Neural cell (in vitro differentiated cells): ENCODE results near the gene TNPO2.

Experiments used
- MXI1 ChIP-seq: fragments of 450-650 bp; conservative IDR thresholded peaks from 2 replicates; pipeline ENCODE4 v1.6.1; 2014; ENCODE audit warnings: antibody characterized with exemption, mild to moderate bottlenecking; ENCODE audit not compliant: poor library complexity, severe bottlenecking
- TAF1 ChIP-seq: IDR thresholded peaks from 2 replicates; pipeline ENCODE4 v1.6.1; 2012; ENCODE audit warnings: low read depth
- TF ChIP-seq, protein P1 (sequence below): fragments of 450-650 bp; IDR thresholded peaks from 2 replicates; pipeline ENCODE4 v1.5.1; 2014; ENCODE audit warnings: antibody characterized with exemption, mild to moderate bottlenecking, moderate library complexity; ENCODE audit not compliant: poor library complexity, severe bottlenecking
- TF ChIP-seq, protein P2 (sequence below): IDR thresholded peaks from 2 replicates; pipeline ENCODE4 v1.6.1; 2012; ENCODE audit warnings: borderline replicate concordance

DNA sequence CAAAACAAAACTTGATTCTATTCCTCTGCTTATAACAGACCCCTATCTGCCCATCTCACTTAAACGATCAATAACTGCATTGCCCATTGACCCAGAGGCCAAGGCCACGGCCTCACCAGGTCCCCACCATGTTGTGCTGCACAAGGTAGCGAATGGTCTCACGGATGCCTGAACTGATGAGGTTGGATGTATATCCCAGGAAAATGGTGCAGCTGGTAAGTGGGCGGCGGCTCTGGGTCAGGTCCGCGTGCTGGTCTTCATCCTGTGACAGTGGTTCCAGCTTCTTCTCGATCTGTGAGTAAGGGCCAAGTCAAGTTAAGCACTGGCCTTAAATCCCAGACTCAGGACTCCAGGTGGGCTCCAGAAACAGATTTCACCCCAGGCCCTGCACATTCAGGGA, 43.7 kb downstream of the TNPO2 start:
- no peak for TF ChIP-seq TAF1
- TF ChIP-seq MXI1, result no peak
- TF ChIP-seq, protein P1, sequence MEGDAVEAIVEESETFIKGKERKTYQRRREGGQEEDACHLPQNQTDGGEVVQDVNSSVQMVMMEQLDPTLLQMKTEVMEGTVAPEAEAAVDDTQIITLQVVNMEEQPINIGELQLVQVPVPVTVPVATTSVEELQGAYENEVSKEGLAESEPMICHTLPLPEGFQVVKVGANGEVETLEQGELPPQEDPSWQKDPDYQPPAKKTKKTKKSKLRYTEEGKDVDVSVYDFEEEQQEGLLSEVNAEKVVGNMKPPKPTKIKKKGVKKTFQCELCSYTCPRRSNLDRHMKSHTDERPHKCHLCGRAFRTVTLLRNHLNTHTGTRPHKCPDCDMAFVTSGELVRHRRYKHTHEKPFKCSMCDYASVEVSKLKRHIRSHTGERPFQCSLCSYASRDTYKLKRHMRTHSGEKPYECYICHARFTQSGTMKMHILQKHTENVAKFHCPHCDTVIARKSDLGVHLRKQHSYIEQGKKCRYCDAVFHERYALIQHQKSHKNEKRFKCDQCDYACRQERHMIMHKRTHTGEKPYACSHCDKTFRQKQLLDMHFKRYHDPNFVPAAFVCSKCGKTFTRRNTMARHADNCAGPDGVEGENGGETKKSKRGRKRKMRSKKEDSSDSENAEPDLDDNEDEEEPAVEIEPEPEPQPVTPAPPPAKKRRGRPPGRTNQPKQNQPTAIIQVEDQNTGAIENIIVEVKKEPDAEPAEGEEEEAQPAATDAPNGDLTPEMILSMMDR, result no peak
- TF ChIP-seq, protein P2, sequence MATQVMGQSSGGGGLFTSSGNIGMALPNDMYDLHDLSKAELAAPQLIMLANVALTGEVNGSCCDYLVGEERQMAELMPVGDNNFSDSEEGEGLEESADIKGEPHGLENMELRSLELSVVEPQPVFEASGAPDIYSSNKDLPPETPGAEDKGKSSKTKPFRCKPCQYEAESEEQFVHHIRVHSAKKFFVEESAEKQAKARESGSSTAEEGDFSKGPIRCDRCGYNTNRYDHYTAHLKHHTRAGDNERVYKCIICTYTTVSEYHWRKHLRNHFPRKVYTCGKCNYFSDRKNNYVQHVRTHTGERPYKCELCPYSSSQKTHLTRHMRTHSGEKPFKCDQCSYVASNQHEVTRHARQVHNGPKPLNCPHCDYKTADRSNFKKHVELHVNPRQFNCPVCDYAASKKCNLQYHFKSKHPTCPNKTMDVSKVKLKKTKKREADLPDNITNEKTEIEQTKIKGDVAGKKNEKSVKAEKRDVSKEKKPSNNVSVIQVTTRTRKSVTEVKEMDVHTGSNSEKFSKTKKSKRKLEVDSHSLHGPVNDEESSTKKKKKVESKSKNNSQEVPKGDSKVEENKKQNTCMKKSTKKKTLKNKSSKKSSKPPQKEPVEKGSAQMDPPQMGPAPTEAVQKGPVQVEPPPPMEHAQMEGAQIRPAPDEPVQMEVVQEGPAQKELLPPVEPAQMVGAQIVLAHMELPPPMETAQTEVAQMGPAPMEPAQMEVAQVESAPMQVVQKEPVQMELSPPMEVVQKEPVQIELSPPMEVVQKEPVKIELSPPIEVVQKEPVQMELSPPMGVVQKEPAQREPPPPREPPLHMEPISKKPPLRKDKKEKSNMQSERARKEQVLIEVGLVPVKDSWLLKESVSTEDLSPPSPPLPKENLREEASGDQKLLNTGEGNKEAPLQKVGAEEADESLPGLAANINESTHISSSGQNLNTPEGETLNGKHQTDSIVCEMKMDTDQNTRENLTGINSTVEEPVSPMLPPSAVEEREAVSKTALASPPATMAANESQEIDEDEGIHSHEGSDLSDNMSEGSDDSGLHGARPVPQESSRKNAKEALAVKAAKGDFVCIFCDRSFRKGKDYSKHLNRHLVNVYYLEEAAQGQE, result no peak
